HepG2 (cell line): ENCODE results near the gene GRAMD4. TPM values are rescaled to one million over a fixed set of nuclear protein-coding genes. Genes with fewer than 3 reads are reported as not detected.

Source experiments
- ARNTL ChIP-seq: sonication (generic); formaldehyde crosslinking; IDR thresholded peaks from 2 replicates; pipeline ENCODE4 v1.4.0; 2020; ENCODE audit warnings: mild to moderate bottlenecking, missing genetic modification reagents
- BCL6 ChIP-seq: IDR thresholded peaks from 2 replicates; pipeline ENCODE4 v1.6.1; 2016; ENCODE audit warnings: missing genetic modification reagents, missing compliant biosample characterization
- EED ChIP-seq: sonication (generic); formaldehyde crosslinking; IDR thresholded peaks from 2 replicates; pipeline ENCODE4 v1.5.0; 2020; ENCODE audit warnings: mild to moderate bottlenecking, missing genetic modification reagents
- HIVEP1 ChIP-seq: sonication (generic); formaldehyde crosslinking; IDR thresholded peaks from 2 replicates; pipeline ENCODE4 v1.4.0; 2020; ENCODE audit warnings: mild to moderate bottlenecking, missing genetic modification reagents
- MLLT10 ChIP-seq: sonication (generic); formaldehyde crosslinking; IDR thresholded peaks from 2 replicates; pipeline ENCODE4 v1.4.0; 2020; ENCODE audit warnings: missing genetic modification reagents
- NKX3-1 ChIP-seq: sonication (generic); formaldehyde crosslinking; IDR thresholded peaks from 2 replicates; pipeline ENCODE4 v1.5.0; 2020; ENCODE audit warnings: missing genetic modification reagents
- RBFOX2 ChIP-seq: fragments of 200-400 bp; formaldehyde crosslinking; IDR thresholded peaks from 2 replicates; pipeline ENCODE4 v1.6.1; 2017; ENCODE audit warnings: low read depth, mild to moderate bottlenecking, low read length
- TFDP2 ChIP-seq: sonication (generic); formaldehyde crosslinking; IDR thresholded peaks from 2 replicates; pipeline ENCODE4 v1.4.0; 2020; ENCODE audit warnings: missing genetic modification reagents
- UBTF ChIP-seq: sonication (generic); formaldehyde crosslinking; IDR thresholded peaks from 2 replicates; pipeline ENCODE4 v1.4.0; 2020; ENCODE audit warnings: mild to moderate bottlenecking, missing genetic modification reagents
- ZBTB33 ChIP-seq: sonication (generic); formaldehyde crosslinking; IDR thresholded peaks from 2 replicates; pipeline ENCODE4 v1.4.0; 2020; ENCODE audit warnings: missing genetic modification reagents
- ZBTB7A ChIP-seq: sonication (generic); formaldehyde crosslinking; IDR thresholded peaks from 2 replicates; pipeline ENCODE4 v1.8.0; 2022; ENCODE audit warnings: mild to moderate bottlenecking, missing genetic modification reagents
- ZNF343 ChIP-seq: sonication (generic); formaldehyde crosslinking; IDR thresholded peaks from 2 replicates; pipeline ENCODE4 v1.4.0; 2020; ENCODE audit warnings: mild to moderate bottlenecking, missing genetic modification reagents
- polyA plus RNA-seq, 8 experiments: library from polyadenylated mRNA; depleted of rRNA in 3 of 8; stranded (reverse) in 7 of 8; unstranded in 1 of 8; fragments of >200 nt; fragmentation: Illumina TruSeq in 4 of 8; extraction: Trizol in 4 of 8; gene quantifications; 2 replicates each; pipeline versions ENCODE4 v1.2.1 to v1.2.3, GENCODE V29; 2011 to 2016; ENCODE audit warnings: low read depth in 4 of 8, missing spikeins in 1 of 8, mixed read lengths in 1 of 8; ENCODE audit not compliant: insufficient read depth in 1 of 8
- total RNA-seq, 5 experiments: library from RNA; depleted of rRNA; stranded (reverse); fragments of >200 nt; fragmentation: Illumina TruSeq; extraction: Trizol; gene quantifications; 2 replicates each; pipeline ENCODE4 v1.2.3, GENCODE V29; 2016; ENCODE audit warnings: low read depth in 1 of 5
- TF ChIP-seq, protein P1 (sequence below): sonication (generic); formaldehyde crosslinking; IDR thresholded peaks from 2 replicates; pipeline ENCODE4 v1.5.0; 2020; ENCODE audit warnings: mild to moderate bottlenecking, missing genetic modification reagents, borderline replicate concordance
- TF ChIP-seq, protein P2 (sequence below), 2 experiments: sonication (generic) in 1 of 2; formaldehyde crosslinking in 1 of 2; IDR thresholded peaks; 2 replicates each; pipeline versions ENCODE4 v1.4.0 to v1.6.1; 2018 to 2020; ENCODE audit warnings: missing genetic modification reagents in 2 of 2, borderline replicate concordance in 1 of 2, low read depth in 1 of 2, mild to moderate bottlenecking in 1 of 2, missing biosample characterization in 1 of 2

Gene GRAMD4
- total and polyA plus RNA-seq, 2 of the 13 experiments (the other 11 are each of a cell fraction or from before 2014, with no cell fraction given): 15.2 to 15.7 TPM

DNA sequence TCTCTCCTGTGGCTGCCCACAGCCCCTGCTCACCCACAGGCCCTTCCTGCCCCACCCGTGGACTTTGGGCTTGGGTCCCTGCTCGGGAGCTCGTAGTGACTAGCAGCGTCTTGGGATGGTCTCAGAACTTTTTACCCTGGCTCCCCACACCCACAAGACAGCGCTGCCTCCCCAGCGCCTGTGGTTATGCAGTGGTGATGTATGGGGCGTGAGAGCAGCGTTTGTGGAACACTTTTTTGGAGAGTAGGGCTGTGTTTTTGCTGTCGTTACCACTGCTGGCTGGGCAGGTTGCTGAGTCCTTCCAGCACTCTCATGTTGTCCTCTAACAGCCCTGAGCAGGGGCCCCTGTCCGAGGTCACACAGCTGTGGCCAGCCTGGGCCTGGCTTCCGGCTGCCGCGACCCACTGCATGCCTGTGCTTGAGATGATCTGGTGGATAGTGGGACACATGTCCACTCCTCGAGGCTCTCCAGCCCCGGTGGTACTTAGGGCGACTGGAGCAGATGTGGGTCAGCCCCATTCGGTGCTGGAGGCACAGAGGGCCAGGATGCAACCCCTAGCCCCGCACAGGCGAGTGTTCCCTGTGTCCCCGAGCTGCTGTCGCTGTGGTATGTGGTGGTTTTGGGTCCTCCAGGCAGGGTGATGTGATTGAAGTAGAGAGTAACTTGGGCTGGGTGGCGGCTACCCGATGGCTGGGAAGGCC lies 7.1 kb upstream of the GRAMD4 start (continued):
- TF ChIP-seq UBTF (CRISPR knock-in tag) (peak; percentile 56), ZBTB7A (CRISPR knock-in tag) (peak; percentile 89), HIVEP1 (CRISPR knock-in tag) (0 out of 2 replicates have a peak, but pooled peaks have one; percentile 22), BCL6 (no peak), NKX3-1 (CRISPR knock-in tag) (peak; percentile 64; the same call in 1 of the 2 replicates), ZNF343 (peak; percentile 79; the same call in 1 of the 2 replicates), ARNTL (CRISPR knock-in tag) (peak; percentile 53; the same call in 1 of the 2 replicates), EED (CRISPR knock-in tag) (no peak), ZBTB33 (CRISPR knock-in tag) (no peak), MLLT10 (no peak), TFDP2 (CRISPR knock-in tag) (peak; percentile 59), RBFOX2 (no peak)
- TF ChIP-seq, protein P1, sequence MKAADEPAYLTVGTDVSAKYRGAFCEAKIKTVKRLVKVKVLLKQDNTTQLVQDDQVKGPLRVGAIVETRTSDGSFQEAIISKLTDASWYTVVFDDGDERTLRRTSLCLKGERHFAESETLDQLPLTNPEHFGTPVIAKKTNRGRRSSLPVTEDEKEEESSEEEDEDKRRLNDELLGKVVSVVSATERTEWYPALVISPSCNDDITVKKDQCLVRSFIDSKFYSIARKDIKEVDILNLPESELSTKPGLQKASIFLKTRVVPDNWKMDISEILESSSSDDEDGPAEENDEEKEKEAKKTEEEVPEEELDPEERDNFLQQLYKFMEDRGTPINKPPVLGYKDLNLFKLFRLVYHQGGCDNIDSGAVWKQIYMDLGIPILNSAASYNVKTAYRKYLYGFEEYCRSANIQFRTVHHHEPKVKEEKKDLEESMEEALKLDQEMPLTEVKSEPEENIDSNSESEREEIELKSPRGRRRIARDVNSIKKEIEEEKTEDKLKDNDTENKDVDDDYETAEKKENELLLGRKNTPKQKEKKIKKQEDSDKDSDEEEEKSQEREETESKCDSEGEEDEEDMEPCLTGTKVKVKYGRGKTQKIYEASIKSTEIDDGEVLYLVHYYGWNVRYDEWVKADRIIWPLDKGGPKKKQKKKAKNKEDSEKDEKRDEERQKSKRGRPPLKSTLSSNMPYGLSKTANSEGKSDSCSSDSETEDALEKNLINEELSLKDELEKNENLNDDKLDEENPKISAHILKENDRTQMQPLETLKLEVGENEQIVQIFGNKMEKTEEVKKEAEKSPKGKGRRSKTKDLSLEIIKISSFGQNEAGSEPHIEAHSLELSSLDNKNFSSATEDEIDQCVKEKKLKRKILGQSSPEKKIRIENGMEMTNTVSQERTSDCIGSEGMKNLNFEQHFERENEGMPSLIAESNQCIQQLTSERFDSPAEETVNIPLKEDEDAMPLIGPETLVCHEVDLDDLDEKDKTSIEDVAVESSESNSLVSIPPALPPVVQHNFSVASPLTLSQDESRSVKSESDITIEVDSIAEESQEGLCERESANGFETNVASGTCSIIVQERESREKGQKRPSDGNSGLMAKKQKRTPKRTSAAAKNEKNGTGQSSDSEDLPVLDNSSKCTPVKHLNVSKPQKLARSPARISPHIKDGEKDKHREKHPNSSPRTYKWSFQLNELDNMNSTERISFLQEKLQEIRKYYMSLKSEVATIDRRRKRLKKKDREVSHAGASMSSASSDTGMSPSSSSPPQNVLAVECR (CRISPR knock-in tag): peak; percentile 39; the same call in 1 of the 2 replicates
- TF ChIP-seq, protein P2, sequence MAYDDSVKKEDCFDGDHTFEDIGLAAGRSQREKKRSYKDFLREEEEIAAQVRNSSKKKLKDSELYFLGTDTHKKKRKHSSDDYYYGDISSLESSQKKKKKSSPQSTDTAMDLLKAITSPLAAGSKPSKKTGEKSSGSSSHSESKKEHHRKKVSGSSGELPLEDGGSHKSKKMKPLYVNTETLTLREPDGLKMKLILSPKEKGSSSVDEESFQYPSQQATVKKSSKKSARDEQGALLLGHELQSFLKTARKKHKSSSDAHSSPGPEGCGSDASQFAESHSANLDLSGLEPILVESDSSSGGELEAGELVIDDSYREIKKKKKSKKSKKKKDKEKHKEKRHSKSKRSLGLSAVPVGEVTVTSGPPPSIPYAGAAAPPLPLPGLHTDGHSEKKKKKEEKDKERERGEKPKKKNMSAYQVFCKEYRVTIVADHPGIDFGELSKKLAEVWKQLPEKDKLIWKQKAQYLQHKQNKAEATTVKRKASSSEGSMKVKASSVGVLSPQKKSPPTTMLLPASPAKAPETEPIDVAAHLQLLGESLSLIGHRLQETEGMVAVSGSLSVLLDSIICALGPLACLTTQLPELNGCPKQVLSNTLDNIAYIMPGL (CRISPR knock-in tag; IDR thresholded peaks at IDR 0.05; ENCODE audit: borderline replicate concordance in 1 of 2, low read depth in 1 of 2): peak in 1 of 2 experiments; percentile 44; a peak in 2 of 4 replicates
